ENCODE data around the gene VAV1. TPM values are rescaled to one million over a fixed set of nuclear protein-coding genes. Genes with fewer than 3 reads are reported as not detected.

VAV1 gene
- 10 to 100 TPM in 1 of 4 donors, 1 to 10 TPM in 3; 4.0 to 16.2 (median 5.8) TPM for total RNA-seq

DNA sequence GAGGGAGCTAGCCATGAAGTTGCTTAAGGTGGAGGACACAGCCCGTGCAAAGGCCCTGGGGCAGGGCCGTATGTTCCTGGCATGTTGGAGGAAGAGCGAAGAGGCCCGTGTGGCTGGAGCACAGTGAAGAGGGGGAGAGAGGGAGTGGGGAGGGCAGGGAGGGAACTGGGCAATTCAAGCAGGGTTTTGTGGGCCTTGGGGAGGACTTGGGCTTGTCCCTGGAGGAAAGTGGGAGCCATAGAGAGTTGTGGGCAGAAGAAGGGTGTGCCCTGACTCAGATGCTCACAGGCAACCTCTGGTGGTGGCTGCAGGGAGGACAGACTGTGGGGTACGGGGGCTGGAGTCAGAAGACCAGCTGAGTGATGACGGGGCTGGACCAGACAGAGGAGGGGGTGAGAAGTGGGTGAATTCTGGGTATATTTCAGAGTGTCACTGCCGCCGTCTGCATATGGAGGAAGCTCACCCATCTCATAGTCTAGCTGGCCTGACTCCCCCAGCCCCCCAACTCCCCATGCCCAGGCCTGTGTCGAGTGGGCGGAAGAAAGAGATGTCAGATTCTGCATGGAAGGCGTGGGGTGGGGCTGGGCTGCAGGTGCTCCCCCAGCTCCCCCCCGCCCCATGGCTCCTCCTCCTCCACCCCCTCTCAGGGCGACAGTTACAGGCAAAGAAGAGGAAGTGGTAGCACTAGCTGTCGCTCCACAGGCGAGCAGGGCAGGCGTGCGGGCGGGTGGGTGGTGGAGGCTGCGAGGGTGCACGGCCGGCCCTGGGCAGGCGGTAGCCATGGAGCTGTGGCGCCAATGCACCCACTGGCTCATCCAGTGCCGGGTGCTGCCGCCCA lies at the start of gene VAV1:
Gene VAV1 (plus strand): TSS at position 681 of the 838 bp plus-strand sequence. CDS start 100 bp downstream, at position 781.
- peaks cover 0 to 7% (median 0%) of the 10 kb centered on the region in 4 donors for H3K4me1 ChIP-seq
- peaks cover 0 to 4% (median 0%) of the 10 kb centered on the region in 4 donors for H3K9me3 ChIP-seq
- peak within 1 kb of the TSS; percentile 5 to 55 (median 37) for H3K4me3 ChIP-seq
- WGBS, 2 donors: 48 to 56% methylated on average over 14 to 17 of the region's 25 CpGs
- no peaks in the 10 kb centered on the region for H3K36me3 ChIP-seq
- TF ChIP-seq EP300 (IDR thresholded peaks at IDR 0.05) (no peak), POLR2A (IDR thresholded peaks at IDR 0.05) (no peak), CTCF (IDR thresholded peaks at IDR 0.05) (no peak)
- H3K27me3 ChIP-seq: peaks cover 0 to 29% of the 10 kb centered on the region in 2 donors
- peak within 1 kb of the TSS in 2 of 4 donors; percentile 20 to 65 for H3K27ac ChIP-seq
- DNase-seq (ENCODE audit: low spot score in 2 of 2): no peak

- TF ChIP-seq CTCF (IDR thresholded peaks at IDR 0.05) (no peak), EP300 (IDR thresholded peaks at IDR 0.05) (peak in 1 of 2 donors; percentile 56), POLR2A (IDR thresholded peaks at IDR 0.05) (no peak)
- DNase-seq (ENCODE audit: low spot score in 2 of 2): peak in 1 of 2 donors; percentile 71
- peak overlapping the region in 3 of 4 donors; percentile 55 to 63 (median 62) for H3K27ac ChIP-seq
- peaks cover 0 to 49% (median 10%) of the 10 kb centered on the region in 4 donors for H3K4me1 ChIP-seq
- no peaks in the 10 kb centered on the region for H3K9me3 ChIP-seq
- H3K36me3 ChIP-seq: no peaks in the 10 kb centered on the region
- H3K27me3 ChIP-seq: no peaks in the 10 kb centered on the region
- WGBS, 2 donors: 16 to 21% methylated on average over 12 to 13 of the region's 13 CpGs
- no peak overlapping the region for H3K4me3 ChIP-seq
Observed at GRCh38 chr19:6723108-6723618, 49.3 kb upstream of the VAV1 start.

- DNase-seq (ENCODE audit: low spot score in 2 of 2): no peak
Observed at GRCh38 chr19:6723738-6724137, 48.8 kb upstream of the VAV1 start.

GRCh38 chr19:6724631-6725492 lies 47.6 kb upstream of the VAV1 start:
- Histone ChIP-seq H3K27ac (no peak overlapping the region), H3K36me3 (peaks cover 0 to under 1% (median 0%) of the 10 kb centered on the region in 3 donors), H3K4me1 (peaks cover 0 to 64% (median 13%) of the 10 kb centered on the region in 4 donors), H3K27me3 (no peaks in the 10 kb centered on the region), H3K9me3 (no peaks in the 10 kb centered on the region), H3K4me3 (no peak overlapping the region)
- 68 to 72% methylated on average over 15 of the region's 15 CpGs for WGBS, 2 donors
- no peak for DNase-seq (ENCODE audit: low spot score in 2 of 2)
- no peak for TF ChIP-seq EP300 (IDR thresholded peaks at IDR 0.05)
- TF ChIP-seq POLR2A (IDR thresholded peaks at IDR 0.05): no peak
- no peak for TF ChIP-seq CTCF (IDR thresholded peaks at IDR 0.05)

More at GRCh38 chr19:6723738-6724137, 48.8 kb upstream of the VAV1 start:
- Histone ChIP-seq H3K9me3 (no peaks in the 10 kb centered on the region), H3K36me3 (no peaks in the 10 kb centered on the region), H3K27ac (peak overlapping the region in 2 of 4 donors; percentile 62 to 63), H3K4me3 (no peak overlapping the region), H3K27me3 (no peaks in the 10 kb centered on the region), H3K4me1 (peaks cover 0 to 53% (median 12%) of the 10 kb centered on the region in 4 donors)
- TF ChIP-seq CTCF (IDR thresholded peaks at IDR 0.05) (no peak), EP300 (IDR thresholded peaks at IDR 0.05) (no peak), POLR2A (IDR thresholded peaks at IDR 0.05) (no peak)
- WGBS, 2 donors: 73 to 79% methylated on average over 5 of the region's 5 CpGs

Data from tibial nerve (tissue), 4 donors.